ENCODE measurements around the gene IFITM2.
"Not testable (repeated sequence)": the region's sequence is repeated elsewhere in the genome, so short reads cannot be mapped to it uniquely, and the experiment has no call there.

Gene IFITM2

GRCh38 chr11:329886-330253, 22.3 kb downstream of the IFITM2 start:
- no peak for DNase-seq (ENCODE audit: low read depth in 2 of 2)
- no peak for TF ChIP-seq CTCF (IDR thresholded peaks at IDR 0.05; ENCODE audit: low read depth, low read length)
- no peak overlapping the region for H3K4me3 ChIP-seq (replicated peaks in 1 of 2; ENCODE audit: low read depth in 2 of 2, low read length in 2 of 2)

- no peak for DNase-seq (ENCODE audit: low read depth in 2 of 2)
- no peak overlapping the region for H3K4me3 ChIP-seq (replicated peaks in 1 of 2; ENCODE audit: low read depth in 2 of 2, low read length in 2 of 2)
- no peak for TF ChIP-seq CTCF (IDR thresholded peaks at IDR 0.05; ENCODE audit: low read depth, low read length)
Observed at GRCh38 chr11:330307-330693, 22.7 kb downstream of the IFITM2 start.

GRCh38 chr11:330694-331357, 23.2 kb downstream of the IFITM2 start:
- no peak overlapping the region for H3K4me3 ChIP-seq (replicated peaks in 1 of 2; ENCODE audit: low read depth in 2 of 2, low read length in 2 of 2)
- DNase-seq (ENCODE audit: low read depth in 2 of 2) = no peak
- TF ChIP-seq CTCF (IDR thresholded peaks at IDR 0.05; ENCODE audit: low read depth, low read length) = no peak

GRCh38 chr11:331358-332060, 23.9 kb downstream of the IFITM2 start:
- no peak overlapping the region for H3K4me3 ChIP-seq (replicated peaks in 1 of 2; ENCODE audit: low read depth in 2 of 2, low read length in 2 of 2)
- DNase-seq (ENCODE audit: low read depth in 2 of 2) = no peak
- TF ChIP-seq CTCF (IDR thresholded peaks at IDR 0.05; ENCODE audit: low read depth, low read length) = no peak

GRCh38 chr11:332651-333480, 25.2 kb downstream of the IFITM2 start:
- no peak for TF ChIP-seq CTCF (IDR thresholded peaks at IDR 0.05; ENCODE audit: low read depth, low read length)
- H3K4me3 ChIP-seq (replicated peaks in 1 of 2; ENCODE audit: low read depth in 2 of 2, low read length in 2 of 2) = no peak overlapping the region
- DNase-seq (ENCODE audit: low read depth in 2 of 2) = no peak

- DNase-seq (ENCODE audit: low read depth in 2 of 2); H3K4me3 ChIP-seq (replicated peaks in 1 of 2; ENCODE audit: low read depth in 2 of 2, low read length in 2 of 2): not testable (repeated sequence)
Observed at GRCh38 chr11:333616-334263, 26.1 kb downstream of the IFITM2 start.
